Psoas muscle (tissue), 8 donors: ENCODE results near the gene ACSBG1. TPM values are rescaled to one million over a fixed set of nuclear protein-coding genes. Genes with fewer than 3 reads are reported as not detected.

Experiments
- ATAC-seq, 4 donors: fragments of 200-7000 bp; cut with Tn5 transposase; one replicate each; pipeline ENCODE4 v1.9.1; 2020; ENCODE audit warnings: moderate library complexity in 3 of 4, mild to moderate bottlenecking in 2 of 4
- DNase-seq, 2 donors: peaks; one replicate each; pipeline ENCODE4 v3.0.0-alpha.2; 2020
- H3K27ac ChIP-seq: fragments of 200-600 bp; one replicate; pipeline ENCODE4 v1.8.0; 2022
- H3K27me3 ChIP-seq, 3 donors: fragments of 200-600 bp in 1 of 3; one replicate each; pipeline versions ENCODE4 v1.6.1 to v1.8.0; 2013 to 2022; ENCODE audit warnings: low read length in 2 of 3, mild to moderate bottlenecking in 2 of 3, moderate library complexity in 1 of 3; ENCODE audit not compliant: insufficient read depth in 3 of 3
- H3K36me3 ChIP-seq, 2 donors: fragments of 200-600 bp in 1 of 2; one replicate each; pipeline versions ENCODE4 v1.6.1 to v1.8.0; 2013 to 2022; ENCODE audit warnings: low read depth in 1 of 2, mild to moderate bottlenecking in 1 of 2, moderate library complexity in 1 of 2; ENCODE audit not compliant: insufficient read depth in 1 of 2
- H3K4me1 ChIP-seq: fragments of 200-600 bp; one replicate; pipeline ENCODE4 v1.8.0; 2022
- H3K4me3 ChIP-seq: fragments of 200-600 bp; one replicate; pipeline ENCODE4 v1.8.0; 2022; ENCODE audit warnings: mild to moderate bottlenecking
- H3K9me3 ChIP-seq: fragments of 200-600 bp; one replicate; pipeline ENCODE4 v1.8.0; 2022
- CTCF ChIP-seq: fragments of 200-600 bp; IDR thresholded peaks from one replicate; pipeline ENCODE4 v1.8.0; 2022; ENCODE audit warnings: antibody characterized with exemption
- WGBS, 3 donors: extraction: QIAGEN DNeasy Blood & Tissue Kit; methylation state at CpG; one replicate each; pipeline versions ENCODE4 v1.1.6 to v1.1.7; 2013; 5-methylcytosine and 5-hydroxymethylcytosine counted together
- intact Hi-C, 2 donors: fragments of 100-400 bp; cut with DNase I; formaldehyde crosslinking; loops; one replicate each; pipeline versions ENCODE4 v1.11.0 to v1.14.2; 2022
- polyA plus RNA-seq, 3 donors: library from polyadenylated mRNA; stranded (reverse); fragments of 200-250 nt; gene quantifications; one replicate each; pipeline ENCODE4 v1.2.3, GENCODE V29; 2013
- total RNA-seq, 4 donors: library from RNA; stranded (reverse); fragmentation: NEBNext Ultra II Directional in 2 of 4; extraction: Animal tissue kit (Norgen Biotek cat#: 25700) in 2 of 4; gene quantifications; one replicate each; pipeline versions ENCODE4 v1.2.1 to v1.2.4, GENCODE V29; 2021 to 2023
- donor health status: healthy with polysubstance abuse.
- donor health status: DM: no; HTN: no; CAD: no; lungs with moderate emphysema.
- donor health status: Bipolar disorder and iron deficiency.
- donor health status: healthy.
- donor health status: DM: yes; HTN: yes; CAD: no.
- donor health status: DM: no; HTN: no; CAD: no.
- donor health status: DM: no; HTN: no; CAD: no.
- donor health status: DM: yes; HTN: yes; CAD: no.

Gene ACSBG1
- total and polyA plus RNA-seq, 7 donors, result 0.12 to 0.64 (median 0.51) TPM; not detected in 3

GRCh38 chr15:78263351-78263781, 29.0 kb upstream of the ACSBG1 start:
- no peak for TF ChIP-seq CTCF
- ATAC-seq (no peak), DNase-seq (no peak)
- Histone ChIP-seq H3K27me3 (no peaks in the 10 kb centered on the region), H3K9me3 (no peaks in the 10 kb centered on the region), H3K27ac (peak overlapping the region; percentile 95), H3K4me1 (peaks cover 31% of the 10 kb centered on the region), H3K36me3 (no peaks in the 10 kb centered on the region), H3K4me3 (no peak overlapping the region)
- intact Hi-C loops, result loop anchor here in 1 of 2 donors (10.0 kb wide), 1 partner anchor 259 kb away; no protein-coding TSS in a partner anchor
- WGBS, 3 donors, result 91 to 95% (median 93%) methylated on average over 7 of the region's 7 CpGs

- no peak for DNase-seq
- TF ChIP-seq CTCF, result no peak
- peaks cover 10% of the 10 kb centered on the region for H3K4me1 ChIP-seq
- H3K36me3 ChIP-seq, result no peaks in the 10 kb centered on the region
- intact Hi-C loops, result loop anchor here in 1 of 2 donors (10.0 kb wide), 1 partner anchor 256 kb away; no protein-coding TSS in a partner anchor
- H3K9me3 ChIP-seq, result no peaks in the 10 kb centered on the region
- no peak overlapping the region for H3K27ac ChIP-seq
- no peak for ATAC-seq
- no peak overlapping the region for H3K4me3 ChIP-seq
- H3K27me3 ChIP-seq, result no peaks in the 10 kb centered on the region
- 66 to 79% (median 75%) methylated on average over 3 of the region's 3 CpGs for WGBS, 3 donors
These were observed 26.7 kb upstream of the ACSBG1 start for GRCh38 chr15:78261062-78261461.

- H3K4me1 ChIP-seq, result peaks cover 7% of the 10 kb centered on the region
- TF ChIP-seq CTCF, result no peak
- 54 to 78% (median 68%) methylated on average over 2 of the region's 2 CpGs for WGBS, 3 donors
- DNase-seq (no peak), ATAC-seq (no peak)
- no peak overlapping the region for H3K27ac ChIP-seq
- H3K27me3 ChIP-seq, result no peaks in the 10 kb centered on the region
- no peaks in the 10 kb centered on the region for H3K36me3 ChIP-seq
- H3K4me3 ChIP-seq, result no peak overlapping the region
- intact Hi-C loops, result loop anchor here in 1 of 2 donors (10.0 kb wide), 1 partner anchor 256 kb away; no protein-coding TSS in a partner anchor
- no peaks in the 10 kb centered on the region for H3K9me3 ChIP-seq
These were observed 26.1 kb upstream of the ACSBG1 start for GRCh38 chr15:78260489-78260888.

GRCh38 chr15:78259232-78259631, 24.9 kb upstream of the ACSBG1 start:
- TF ChIP-seq CTCF, result no peak
- no peak for ATAC-seq

GRCh38 chr15:78257681-78258080, 23.3 kb upstream of the ACSBG1 start:
- DNase-seq (no peak), ATAC-seq (no peak)
- Histone ChIP-seq H3K27me3 (no peaks in the 10 kb centered on the region), H3K9me3 (no peaks in the 10 kb centered on the region), H3K4me3 (no peak overlapping the region), H3K4me1 (no peaks in the 10 kb centered on the region), H3K27ac (no peak overlapping the region), H3K36me3 (no peaks in the 10 kb centered on the region)
- no peak for TF ChIP-seq CTCF
- intact Hi-C loops, result loop anchor here in 1 of 2 donors (5.0 kb wide), 1 partner anchor 1330 kb away; no protein-coding TSS in a partner anchor
- 84 to 88% (median 85%) methylated on average over 3 of the region's 3 CpGs for WGBS, 3 donors

More at GRCh38 chr15:78259232-78259631, 24.9 kb upstream of the ACSBG1 start:
- Histone ChIP-seq H3K4me1 (no peaks in the 10 kb centered on the region), H3K9me3 (no peaks in the 10 kb centered on the region), H3K27ac (no peak overlapping the region), H3K36me3 (no peaks in the 10 kb centered on the region), H3K27me3 (no peaks in the 10 kb centered on the region), H3K4me3 (no peak overlapping the region)
- 73 to 83% (median 75%) methylated on average over 3 of the region's 3 CpGs for whole genome bisulfite sequencing, 3 donors
- no peak for DNase-seq
- intact Hi-C loops, result loop anchor here in 1 of 2 donors (5.0 kb wide), 1 partner anchor 1332 kb away; no protein-coding TSS in a partner anchor
